Stimulated activated CD4-positive, alpha-beta T cell treated with anti-CD3 and anti-CD28 coated beads, TNF-alpha, amount 100 ng/mL, for 1 hour (primary cell): ENCODE measurements around the gene SGCD.
"Not testable (repeated sequence)": the region's sequence is repeated elsewhere in the genome, so short reads cannot be mapped to it uniquely, and the experiment has no call there.

Source experiments
- DNase-seq, 3 donors: peaks; one replicate each; pipeline ENCODE4 v3.0.0-alpha.2; 2020; ENCODE audit warnings: low read depth in 3 of 3, low spot score in 1 of 3

Gene SGCD

GRCh38 chr5:156556666-156557406 lies 229.9 kb downstream of the SGCD start:
- no peak for DNase-seq

DNA sequence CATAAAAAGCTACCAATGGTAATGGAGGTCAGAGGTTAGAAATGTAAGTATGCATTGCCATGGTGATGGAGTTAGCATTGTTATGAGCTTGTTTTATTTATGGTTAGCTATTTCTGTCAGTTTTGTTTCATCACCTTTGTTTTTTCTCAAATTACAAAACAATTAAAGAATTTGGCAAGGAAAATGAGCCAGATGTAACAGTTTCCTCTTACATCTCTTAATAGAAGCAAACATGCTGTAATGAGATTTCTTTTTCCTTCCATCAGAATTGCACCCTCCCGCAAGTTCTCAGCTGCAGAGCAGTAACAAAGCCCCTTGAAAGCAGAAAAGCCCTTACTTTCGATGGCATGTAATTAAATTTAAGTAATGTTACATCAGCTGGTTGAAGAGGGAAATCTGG lies 233.0 kb downstream of the SGCD start:
- no peak for DNase-seq

GRCh38 chr5:156561651-156562050 lies 234.7 kb downstream of the SGCD start:
- no peak for DNase-seq

DNA sequence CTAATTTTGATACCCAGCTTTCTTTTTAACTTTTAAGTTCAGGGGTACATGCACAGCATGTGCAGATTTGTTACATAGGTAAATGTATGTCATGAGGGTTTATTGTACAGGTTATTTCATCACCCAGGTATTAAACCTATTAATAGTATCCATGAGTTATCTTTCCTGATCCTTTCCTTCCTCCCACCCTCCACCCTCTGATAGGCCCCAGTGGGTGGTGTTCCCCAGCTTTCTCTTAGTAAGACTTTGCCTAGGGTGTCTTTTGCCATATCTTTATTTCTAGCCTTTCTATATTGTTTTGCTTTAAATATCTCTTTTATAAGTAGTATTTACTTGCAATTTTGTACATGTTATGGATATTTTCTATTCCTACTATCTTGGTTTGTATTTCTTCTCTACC lies 243.7 kb downstream of the SGCD start:
- no peak for DNase-seq

DNA sequence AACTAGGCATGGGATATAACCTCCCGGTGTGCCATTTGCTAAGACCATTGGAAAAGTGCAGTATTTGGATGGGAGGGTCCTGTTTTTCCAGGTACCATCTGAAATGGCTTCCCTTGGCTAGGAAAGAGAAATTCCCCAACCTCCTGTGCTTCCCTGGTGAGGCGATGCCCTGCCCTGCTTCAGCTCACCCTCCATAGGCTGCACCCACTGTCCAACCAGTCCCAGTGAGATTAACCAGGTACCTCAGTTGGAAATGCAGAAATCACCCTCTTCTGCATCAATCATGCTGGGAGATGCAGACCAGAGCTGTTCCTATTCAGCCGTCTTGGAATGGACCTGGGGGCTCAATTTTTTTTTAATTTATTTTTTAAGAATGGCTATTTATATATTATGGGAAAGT lies 254.8 kb downstream of the SGCD start:
- no peak for DNase-seq

DNA sequence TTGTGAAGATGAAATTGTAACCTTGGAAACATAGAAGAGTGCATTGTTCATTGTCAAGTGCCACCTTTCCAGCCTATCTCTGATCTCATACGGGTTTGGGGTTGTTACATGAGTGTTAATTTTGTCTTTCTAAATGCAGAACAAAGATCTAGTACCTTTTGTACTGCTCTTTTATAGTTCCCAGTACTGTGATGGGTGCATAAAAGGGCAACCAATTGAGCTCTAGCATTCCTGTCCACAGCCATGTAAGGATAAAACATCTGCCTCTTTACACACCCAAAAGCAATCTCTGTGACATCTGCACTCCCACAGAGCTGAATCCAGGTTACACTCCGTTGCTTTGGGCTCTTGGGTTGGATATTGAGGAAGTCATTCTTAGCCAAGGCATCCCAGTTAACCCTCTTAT lies 255.2 kb downstream of the SGCD start:
- DNase-seq: no peak

DNA sequence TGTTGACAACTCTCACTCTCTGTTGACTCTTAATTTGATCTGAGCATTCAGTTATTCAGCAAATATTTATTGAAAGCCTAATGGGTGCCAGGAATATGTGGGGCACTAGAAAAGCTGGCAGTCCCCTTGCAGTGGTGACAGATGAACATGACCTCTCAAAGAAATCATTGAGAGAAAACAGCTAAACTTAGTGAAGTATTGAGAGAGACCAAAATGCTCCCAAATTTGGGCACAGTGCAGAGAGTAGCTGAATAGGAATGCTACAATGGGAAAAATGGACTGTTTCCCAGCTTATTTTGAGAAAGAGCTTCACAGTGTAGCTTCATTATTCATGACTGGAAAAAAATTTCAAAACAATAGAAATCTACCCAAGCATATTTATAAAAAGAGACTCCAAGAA lies 257.9 kb downstream of the SGCD start:
- no peak for DNase-seq

DNA sequence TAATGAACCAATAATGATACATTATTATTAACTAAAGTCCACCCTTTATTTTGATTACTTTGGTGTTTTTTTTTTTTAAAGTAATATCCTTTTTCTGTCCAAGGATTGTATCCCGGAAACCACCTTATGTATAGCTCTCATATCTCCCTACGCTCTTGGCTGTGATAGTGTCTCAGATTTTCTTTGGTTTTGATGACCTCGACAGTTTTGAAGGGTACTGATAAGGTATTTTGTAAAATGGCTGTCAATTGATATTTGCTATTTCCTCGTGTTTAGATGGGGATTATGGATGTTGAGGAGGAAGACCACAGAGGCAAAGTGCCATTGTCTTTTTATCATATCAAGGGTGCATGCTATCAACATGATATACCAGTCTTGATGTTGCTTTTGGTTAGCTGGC lies 259.0 kb downstream of the SGCD start:
- no peak for DNase-seq

GRCh38 chr5:156587012-156587411 lies 260.0 kb downstream of the SGCD start:
- DNase-seq: no peak

- DNase-seq: no peak
Measured at GRCh38 chr5:156588306-156588705, 261.3 kb downstream of the SGCD start.

DNA sequence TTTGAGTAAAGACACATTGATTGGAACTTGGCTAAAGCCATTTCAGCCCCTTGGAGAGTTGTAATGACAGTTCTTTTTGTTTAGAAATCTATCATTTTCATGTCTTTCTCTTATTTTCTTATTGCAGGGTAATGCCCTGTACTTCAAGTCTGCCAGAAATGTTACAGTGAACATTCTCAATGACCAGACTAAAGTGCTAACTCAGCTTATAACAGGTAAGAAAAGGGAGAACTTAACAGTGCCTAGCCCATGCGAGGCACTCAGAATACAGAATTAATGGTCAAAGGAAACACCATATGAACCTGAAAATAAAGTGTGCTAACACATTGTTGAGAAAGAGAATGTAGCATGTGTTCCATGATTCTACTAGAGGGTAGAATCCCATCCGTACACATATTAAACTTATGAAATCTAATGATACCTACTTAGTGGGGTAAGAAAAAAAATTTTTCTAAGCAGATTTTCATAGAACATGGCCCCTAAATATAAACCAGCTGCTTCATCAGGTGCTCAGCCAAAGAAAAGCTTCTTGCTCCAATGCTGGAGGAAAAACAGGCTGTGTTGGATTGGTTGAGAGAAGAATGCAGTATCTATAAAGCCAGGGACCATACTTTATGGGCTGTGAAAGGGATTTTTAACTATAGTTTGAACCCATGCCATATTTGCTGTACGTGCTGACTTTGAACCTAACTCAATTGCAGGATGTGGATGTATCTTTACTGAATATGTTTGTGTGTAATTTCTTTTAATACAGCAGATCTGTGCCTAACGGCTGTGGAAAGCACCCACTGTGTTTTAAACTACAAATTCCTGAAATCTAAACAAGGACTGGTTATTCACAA lies 262.4 kb downstream of the SGCD start:
- DNase-seq: no peak

DNA sequence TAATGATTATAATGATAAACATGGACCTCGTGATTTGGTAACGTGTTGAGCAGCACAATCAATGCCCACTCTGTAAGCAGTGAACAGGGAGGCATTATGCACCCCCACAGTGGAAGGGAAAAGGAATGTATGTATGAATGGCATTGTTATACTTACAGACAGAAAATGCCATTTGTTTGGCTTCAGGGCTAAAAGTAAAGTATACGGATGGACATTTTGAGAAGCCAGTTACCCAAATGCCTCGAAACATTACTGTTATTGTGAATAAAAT lies 262.9 kb downstream of the SGCD start:
- DNase-seq: no peak

DNA sequence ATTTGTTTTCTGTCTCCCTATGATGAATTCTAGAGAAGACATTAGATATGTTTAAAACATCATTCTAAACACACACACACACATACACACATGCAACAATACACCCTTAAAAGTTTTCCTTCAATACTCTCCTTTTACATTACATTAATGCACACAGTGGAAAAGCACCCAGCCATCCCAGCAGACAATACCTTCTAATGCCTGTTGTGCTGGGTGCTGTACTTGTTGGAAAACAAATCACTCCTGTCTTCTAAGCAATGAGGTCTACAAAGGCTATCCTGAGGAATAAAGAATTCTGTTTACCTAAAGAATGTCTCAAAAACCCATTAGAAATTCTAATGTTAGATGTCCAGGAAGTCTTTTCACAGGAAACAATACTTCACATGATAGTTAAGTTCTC lies 264.0 kb downstream of the SGCD start:
- DNase-seq: no peak

DNA sequence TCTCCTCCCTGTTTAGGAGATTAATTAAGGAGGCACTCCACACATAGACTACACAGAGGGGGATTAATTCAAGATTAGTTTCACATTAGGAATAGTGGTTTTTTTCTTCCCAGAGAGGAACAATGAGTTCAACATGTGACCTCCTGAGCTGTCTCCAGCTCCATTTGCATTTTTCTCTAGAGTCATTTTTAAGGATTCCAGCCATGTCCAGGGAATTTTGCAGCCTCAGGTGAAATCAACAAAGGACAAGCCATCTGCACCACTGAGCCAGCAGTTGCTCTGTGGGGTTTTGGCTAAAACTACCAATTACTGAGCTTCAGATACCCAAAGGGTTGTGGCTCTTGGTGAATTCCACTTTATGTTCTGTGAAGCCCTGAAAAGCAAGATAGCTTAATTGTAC lies 264.7 kb downstream of the SGCD start:
- no peak for DNase-seq

- DNase-seq: no peak
Measured at GRCh38 chr5:156593546-156593945, 266.6 kb downstream of the SGCD start.

- no peak for DNase-seq
Measured at GRCh38 chr5:156594406-156594805, 267.4 kb downstream of the SGCD start.

DNA sequence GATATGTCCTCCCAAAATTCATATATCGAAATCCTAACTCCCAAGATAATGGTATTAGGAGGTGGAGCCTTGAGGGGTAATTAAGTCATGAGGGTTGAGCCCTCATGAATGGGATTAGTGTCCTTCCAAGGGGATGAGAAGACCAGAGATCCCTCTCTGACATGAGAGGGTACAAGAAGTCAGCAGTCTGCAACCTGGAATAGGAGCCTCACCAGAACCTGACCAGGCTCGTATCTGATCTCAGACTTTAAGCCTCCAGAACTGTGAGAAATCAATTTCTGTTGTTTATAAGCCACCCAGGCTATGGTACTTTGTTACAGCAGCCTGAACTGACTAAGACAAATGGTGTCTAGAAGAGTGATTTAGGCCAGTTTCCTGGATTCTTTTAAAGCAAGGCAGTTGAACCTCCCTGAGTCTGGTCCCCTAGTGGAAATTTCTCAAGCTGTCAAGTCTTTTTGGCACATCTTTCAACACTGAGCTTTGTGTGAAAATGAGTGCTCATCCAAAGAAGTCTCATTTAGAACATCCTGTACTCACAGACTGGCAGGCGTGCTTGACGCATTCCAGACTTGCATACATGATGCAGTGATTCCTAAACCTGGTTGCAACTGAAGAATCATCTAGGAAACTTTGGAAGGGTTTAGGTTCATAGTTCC lies 268.3 kb downstream of the SGCD start:
- no peak for DNase-seq

GRCh38 chr5:156597276-156597675 lies 270.3 kb downstream of the SGCD start:
- DNase-seq: no peak

DNA sequence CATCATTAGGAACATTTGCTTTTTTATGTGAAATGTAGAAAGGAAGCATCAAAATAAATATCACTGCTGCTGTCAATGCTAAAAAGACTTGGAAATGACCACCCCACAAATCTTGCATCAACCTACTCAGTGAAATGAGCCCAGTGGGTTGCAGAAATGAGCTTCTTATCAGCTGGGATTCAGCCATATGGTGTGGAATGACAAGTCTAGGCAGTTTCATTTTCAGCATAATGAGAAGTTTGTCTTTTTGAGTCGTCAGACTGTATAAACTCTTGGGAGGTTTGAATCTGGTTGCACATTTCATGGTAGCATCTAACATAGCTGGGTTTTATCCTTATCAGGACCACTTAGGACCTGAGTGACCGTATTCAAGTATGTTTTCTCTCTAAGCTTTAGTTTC lies 272.0 kb downstream of the SGCD start:
- no peak for DNase-seq

GRCh38 chr5:156610582-156610981 lies 283.6 kb downstream of the SGCD start:
- not testable (repeated sequence) for DNase-seq

GRCh38 chr5:156615901-156616300 lies 288.9 kb downstream of the SGCD start:
- no peak for DNase-seq

GRCh38 chr5:156617426-156617825 lies 290.5 kb downstream of the SGCD start:
- no peak for DNase-seq
